ENCODE measurements around the gene SIRT2. TPM values are rescaled to one million over a fixed set of nuclear protein-coding genes. Genes with fewer than 3 reads are reported as not detected.

Gene SIRT2
- total RNA-seq, 2 experiments from 2014 or later, result 25.5 to 32.1 TPM

DNA sequence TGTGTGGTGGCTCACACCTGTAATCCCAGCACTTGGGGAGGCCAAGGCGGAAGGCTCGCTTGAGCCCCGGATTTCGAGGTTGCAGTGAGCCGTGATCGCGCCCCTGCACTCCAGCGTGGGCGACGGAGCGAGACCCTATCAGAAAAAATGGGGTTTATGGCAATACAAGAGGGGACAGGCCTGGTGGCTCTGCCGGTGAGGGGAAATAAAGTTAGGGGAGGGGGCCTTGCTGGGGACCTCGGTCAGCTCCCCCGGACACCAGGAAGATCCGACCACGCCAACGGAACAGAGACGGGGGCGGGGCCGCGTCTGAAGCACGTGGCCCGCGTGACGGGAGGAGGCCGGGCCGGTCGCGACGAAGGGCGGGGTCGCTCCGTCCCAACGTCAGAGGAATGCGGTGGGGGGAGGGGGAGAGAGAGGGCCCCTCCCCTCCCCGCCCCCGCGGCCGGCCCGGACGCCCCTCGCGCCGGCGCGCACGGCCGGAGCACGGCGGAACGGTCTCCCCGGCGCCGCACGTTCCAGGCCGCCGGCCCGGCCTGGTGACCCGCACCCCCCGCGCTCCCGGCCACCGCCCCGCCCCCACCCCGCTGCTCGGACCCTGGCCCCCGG lies 47.7 kb downstream of the SIRT2 start:
- peaks cover 21% of the 10 kb centered on the region for H4K20me1 ChIP-seq (ENCODE audit: insufficient read depth, low read length)
- peaks cover 36% of the 10 kb centered on the region for H3K4me1 ChIP-seq (ENCODE audit: insufficient read depth, low read length, poor library complexity, severe bottlenecking)
- peak; percentile 95 for DNase-seq (ENCODE audit: low spot score)
- no peak for TF ChIP-seq EZH2phosphoT487 (IDR thresholded peaks at IDR 0.05; ENCODE audit: borderline replicate concordance, low read depth, low read length)
- TF ChIP-seq, protein P1, sequence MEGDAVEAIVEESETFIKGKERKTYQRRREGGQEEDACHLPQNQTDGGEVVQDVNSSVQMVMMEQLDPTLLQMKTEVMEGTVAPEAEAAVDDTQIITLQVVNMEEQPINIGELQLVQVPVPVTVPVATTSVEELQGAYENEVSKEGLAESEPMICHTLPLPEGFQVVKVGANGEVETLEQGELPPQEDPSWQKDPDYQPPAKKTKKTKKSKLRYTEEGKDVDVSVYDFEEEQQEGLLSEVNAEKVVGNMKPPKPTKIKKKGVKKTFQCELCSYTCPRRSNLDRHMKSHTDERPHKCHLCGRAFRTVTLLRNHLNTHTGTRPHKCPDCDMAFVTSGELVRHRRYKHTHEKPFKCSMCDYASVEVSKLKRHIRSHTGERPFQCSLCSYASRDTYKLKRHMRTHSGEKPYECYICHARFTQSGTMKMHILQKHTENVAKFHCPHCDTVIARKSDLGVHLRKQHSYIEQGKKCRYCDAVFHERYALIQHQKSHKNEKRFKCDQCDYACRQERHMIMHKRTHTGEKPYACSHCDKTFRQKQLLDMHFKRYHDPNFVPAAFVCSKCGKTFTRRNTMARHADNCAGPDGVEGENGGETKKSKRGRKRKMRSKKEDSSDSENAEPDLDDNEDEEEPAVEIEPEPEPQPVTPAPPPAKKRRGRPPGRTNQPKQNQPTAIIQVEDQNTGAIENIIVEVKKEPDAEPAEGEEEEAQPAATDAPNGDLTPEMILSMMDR (conservative IDR thresholded peaks at IDR 0.05; ENCODE audit: low read length), result no peak
- no TSS peak for BruUV-seq (replicated peaks)
- H3K79me2 ChIP-seq (ENCODE audit: insufficient read depth, low read depth, low read length), result peaks cover 30% of the 10 kb centered on the region
- H3K9me2 ChIP-seq (ENCODE audit: insufficient read depth, low read length), result no peaks in the 10 kb centered on the region
- peak overlapping the region; percentile 92 for H3K27ac ChIP-seq (ENCODE audit: low read depth, low read length, poor library complexity, severe bottlenecking)
- H3K4me3 ChIP-seq (ENCODE audit: low read depth, low read length, poor library complexity, severe bottlenecking), result peak overlapping the region; percentile 78
- H3K9me3 ChIP-seq (ENCODE audit: low read length), result no peaks in the 10 kb centered on the region
- intact Hi-C loops (cut with micrococcal nuclease; ENCODE audit: unreplicated experiment), result loop anchor here (1.0 to 10.0 kb wide), 6 partner anchors 18 to 874 kb away; partner anchors contain the start of genes MRPS12, NFKBIB, SARS2 and SIRT2
- CTCF ChIA-PET (ENCODE audit: unreplicated experiment), result no interaction called here
- H3K4me2 ChIP-seq (ENCODE audit: low read length), result peak overlapping the region; percentile 97
- no peak overlapping the region; the same call in 1 of the 2 replicates for H2AFZ ChIP-seq (ENCODE audit: low read length)
- POLR2A ChIA-PET, result interaction anchor here (0.6 to 1.2 kb wide), 2 partner anchors 27 to 205 kb away, joined by 3 to 4 read pairs; partner anchors contain the start of gene RINL
- peaks cover 24% of the 10 kb centered on the region for H3K36me3 ChIP-seq (ENCODE audit: insufficient read depth, low read length)

GRCh38 chr19:38850976-38851621 lies 48.3 kb downstream of the SIRT2 start:
- H3K36me3 ChIP-seq (ENCODE audit: insufficient read depth, low read length), result peaks cover 31% of the 10 kb centered on the region
- peak overlapping the region; percentile 97 for H3K4me2 ChIP-seq (ENCODE audit: low read length)
- peaks cover 29% of the 10 kb centered on the region for H3K4me1 ChIP-seq (ENCODE audit: insufficient read depth, low read length, poor library complexity, severe bottlenecking)
- ChIA-PET POLR2A (interaction anchor here (0.6 to 1.2 kb wide), 2 partner anchors 10 to 27 kb away, joined by 3 to 4 read pairs; partner anchors contain the start of gene RINL), CTCF (ENCODE audit: unreplicated experiment) (interaction anchor here (0.5 to 0.6 kb wide), 2 partner anchors 180 to 230 kb away, joined by 3 to 4 read pairs; no protein-coding TSS in a partner anchor)
- H4K20me1 ChIP-seq (ENCODE audit: insufficient read depth, low read length), result peaks cover 24% of the 10 kb centered on the region
- H3K27ac ChIP-seq (ENCODE audit: low read depth, low read length, poor library complexity, severe bottlenecking), result peak overlapping the region; percentile 92
- TF ChIP-seq, protein P1 (conservative IDR thresholded peaks at IDR 0.05; ENCODE audit: low read length), result no peak
- TF ChIP-seq EZH2phosphoT487 (IDR thresholded peaks at IDR 0.05; ENCODE audit: borderline replicate concordance, low read depth, low read length), result no peak
- H3K9me2 ChIP-seq (ENCODE audit: insufficient read depth, low read length), result no peaks in the 10 kb centered on the region
- TSS peak; percentile 36 for BruUV-seq (replicated peaks)
- peak overlapping the region; percentile 78 for H3K4me3 ChIP-seq (ENCODE audit: low read depth, low read length, poor library complexity, severe bottlenecking)
- no peak for DNase-seq (ENCODE audit: low spot score)
- H3K79me2 ChIP-seq (ENCODE audit: insufficient read depth, low read depth, low read length), result peaks cover 36% of the 10 kb centered on the region
- no peaks in the 10 kb centered on the region for H3K9me3 ChIP-seq (ENCODE audit: low read length)
- H2AFZ ChIP-seq (ENCODE audit: low read length), result no peak overlapping the region; the same call in 1 of the 2 replicates
- intact Hi-C loops (cut with micrococcal nuclease; ENCODE audit: unreplicated experiment), result loop anchor here (1.0 to 10.0 kb wide), 6 partner anchors 36 to 874 kb away; partner anchors contain the start of genes MRPS12, NFKBIB, SARS2 and SIRT2
